SU-DHL-6 (cell line): ENCODE results near the gene OR52R1.
"Not testable (repeated sequence)": the region's sequence is repeated elsewhere in the genome, so short reads cannot be mapped to it uniquely, and the experiment has no call there.

Experiments
- H2AFZ ChIP-seq: fragments of 200-600 bp; sonication (generic); 2 replicates; pipeline ENCODE4 v1.6.1; 2014; ENCODE audit warnings: low read depth, mild to moderate bottlenecking, moderate library complexity, mixed read lengths, antibody characterized with exemption, low read length; ENCODE audit not compliant: severe bottlenecking
- H3F3A ChIP-seq: fragments of 200-600 bp; shearing (Covaris generic); 2 replicates; pipeline ENCODE4 v1.6.0; 2016; ENCODE audit warnings: antibody characterized with exemption, mild to moderate bottlenecking; ENCODE audit not compliant: insufficient read depth
- H3K27ac ChIP-seq: fragments of 200-600 bp; sonication (generic); 2 replicates; pipeline ENCODE4 v1.5.1; 2016; ENCODE audit warnings: low read depth, mild to moderate bottlenecking, low read length, moderate library complexity, mixed read lengths
- H3K27me3 ChIP-seq: fragments of 200-600 bp; sonication (generic), shearing (Covaris generic); 2 replicates; pipeline ENCODE4 v1.6.0; 2014; ENCODE audit warnings: mild to moderate bottlenecking, low read length
- H3K36me3 ChIP-seq: fragments of 200-600 bp; sonication (generic); 2 replicates; pipeline ENCODE4 v1.6.1; 2014; ENCODE audit warnings: mild to moderate bottlenecking, low read length, mixed read lengths
- H3K4me2 ChIP-seq: fragments of 300-600, 200-600 bp; shearing (Covaris generic), sonication (generic); 2 replicates; pipeline ENCODE4 v1.6.0; 2014; ENCODE audit warnings: low read length, low read depth, mild to moderate bottlenecking; ENCODE audit not compliant: poor library complexity, severe bottlenecking
- H3K4me3 ChIP-seq: fragments of 200-600 bp; sonication (generic); 2 replicates; pipeline ENCODE4 v1.5.1; 2014; ENCODE audit warnings: antibody characterized with exemption, low read length, mild to moderate bottlenecking, mixed read lengths; ENCODE audit not compliant: insufficient read depth, poor library complexity, severe bottlenecking
- H3K79me2 ChIP-seq: fragments of 200-600 bp; sonication (generic); 2 replicates; pipeline ENCODE4 v1.6.1; 2014; ENCODE audit warnings: mild to moderate bottlenecking, low read length, moderate library complexity; ENCODE audit not compliant: insufficient read depth
- H3K9ac ChIP-seq: fragments of 200-600 bp; sonication (generic); 2 replicates; pipeline ENCODE4 v1.7.0; 2014; ENCODE audit warnings: mild to moderate bottlenecking, low read length
- H3K9me2 ChIP-seq: fragments of 200-600 bp; sonication (generic); replicated peaks from 2 replicates; pipeline ENCODE4 v1.6.1; 2014; ENCODE audit warnings: low read length; ENCODE audit not compliant: insufficient read depth
- H3K9me3 ChIP-seq: fragments of 200-600 bp; sonication (generic); 2 replicates; pipeline ENCODE4 v1.6.1; 2014; ENCODE audit warnings: low read length, mixed read lengths; ENCODE audit not compliant: insufficient read depth
- H4K20me1 ChIP-seq: fragments of 200-600 bp; sonication (generic); 2 replicates; pipeline ENCODE4 v1.6.1; 2014; ENCODE audit warnings: low read depth, mild to moderate bottlenecking, antibody characterized with exemption, low read length, moderate library complexity, mixed read lengths
- EZH2phosphoT487 ChIP-seq: fragments of 200-600 bp; sonication (generic), shearing (Covaris generic); conservative IDR thresholded peaks from 2 replicates; pipeline ENCODE4 v1.6.1; 2018; ENCODE audit warnings: mild to moderate bottlenecking, antibody characterized with exemption, low read length, moderate library complexity, mixed read lengths
- TF ChIP-seq, protein P1 (sequence below): fragments of 200-600 bp; sonication (generic); IDR thresholded peaks from one replicate; pipeline ENCODE4 v1.5.1; 2017; ENCODE audit warnings: antibody characterized with exemption, mild to moderate bottlenecking, low read length, moderate library complexity; ENCODE audit not compliant: insufficient read depth, poor library complexity, severe bottlenecking

Gene OR52R1

GRCh38 chr11:4821021-4821420, 16.8 kb upstream of the OR52R1 start, which contains the start of gene OR51F2:
Gene OR51F2, plus strand, starts transcription at chr11:4821321. Its CDS starts 101 bp downstream, at chr11:4821422.
- H3K27ac ChIP-seq = no peak within 1 kb of the TSS
- no peaks in the 10 kb centered on the region for H4K20me1 ChIP-seq
- H3K36me3 ChIP-seq = no peaks in the 10 kb centered on the region
- no peaks in the 10 kb centered on the region for H3K27me3 ChIP-seq
- no peaks in the 10 kb centered on the region for H3K79me2 ChIP-seq
- H3K9me3 ChIP-seq = no peaks in the 10 kb centered on the region
- no peaks in the 10 kb centered on the region for H3K9me2 ChIP-seq
- no peak within 1 kb of the TSS for H2AFZ ChIP-seq
- no peak for TF ChIP-seq EZH2phosphoT487
- TF ChIP-seq, protein P1, sequence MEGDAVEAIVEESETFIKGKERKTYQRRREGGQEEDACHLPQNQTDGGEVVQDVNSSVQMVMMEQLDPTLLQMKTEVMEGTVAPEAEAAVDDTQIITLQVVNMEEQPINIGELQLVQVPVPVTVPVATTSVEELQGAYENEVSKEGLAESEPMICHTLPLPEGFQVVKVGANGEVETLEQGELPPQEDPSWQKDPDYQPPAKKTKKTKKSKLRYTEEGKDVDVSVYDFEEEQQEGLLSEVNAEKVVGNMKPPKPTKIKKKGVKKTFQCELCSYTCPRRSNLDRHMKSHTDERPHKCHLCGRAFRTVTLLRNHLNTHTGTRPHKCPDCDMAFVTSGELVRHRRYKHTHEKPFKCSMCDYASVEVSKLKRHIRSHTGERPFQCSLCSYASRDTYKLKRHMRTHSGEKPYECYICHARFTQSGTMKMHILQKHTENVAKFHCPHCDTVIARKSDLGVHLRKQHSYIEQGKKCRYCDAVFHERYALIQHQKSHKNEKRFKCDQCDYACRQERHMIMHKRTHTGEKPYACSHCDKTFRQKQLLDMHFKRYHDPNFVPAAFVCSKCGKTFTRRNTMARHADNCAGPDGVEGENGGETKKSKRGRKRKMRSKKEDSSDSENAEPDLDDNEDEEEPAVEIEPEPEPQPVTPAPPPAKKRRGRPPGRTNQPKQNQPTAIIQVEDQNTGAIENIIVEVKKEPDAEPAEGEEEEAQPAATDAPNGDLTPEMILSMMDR = no peak
- no peaks in the 10 kb centered on the region for H3F3A ChIP-seq
- no peak within 1 kb of the TSS for H3K4me3 ChIP-seq
- no peak within 1 kb of the TSS for H3K9ac ChIP-seq
- H3K4me2 ChIP-seq = no peak within 1 kb of the TSS

DNA sequence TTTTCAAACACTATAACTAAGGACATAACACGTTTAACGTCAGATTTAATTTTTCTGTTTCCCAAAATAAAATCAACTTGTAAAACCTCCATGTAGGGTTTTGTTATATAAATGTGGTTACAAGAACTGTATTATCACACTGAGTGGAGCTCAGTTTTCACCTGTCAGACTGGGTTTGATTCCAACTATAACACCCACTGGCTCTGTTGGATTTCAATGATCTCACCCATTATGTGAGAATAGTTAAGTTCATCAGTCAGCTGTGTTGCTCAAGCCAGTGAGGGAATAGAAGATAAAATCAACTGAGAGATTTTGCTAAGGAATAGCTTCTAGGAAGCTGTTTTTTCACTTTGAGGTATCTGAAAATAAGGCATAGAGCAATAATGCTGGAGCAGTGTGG, 5.1 kb upstream of the OR52R1 start:
- TF ChIP-seq EZH2phosphoT487 = no peak
- TF ChIP-seq, protein P1 = no peak

GRCh38 chr11:4808476-4808875, 4.3 kb upstream of the OR52R1 start:
- H3K79me2 ChIP-seq = no peaks in the 10 kb centered on the region
- no peak overlapping the region for H3K27ac ChIP-seq
- no peaks in the 10 kb centered on the region for H3K9me2 ChIP-seq
- H4K20me1 ChIP-seq = no peaks in the 10 kb centered on the region
- no peaks in the 10 kb centered on the region for H3K36me3 ChIP-seq
- H3K9ac ChIP-seq = no peak overlapping the region
- no peaks in the 10 kb centered on the region for H3K27me3 ChIP-seq
- no peaks in the 10 kb centered on the region for H3F3A ChIP-seq
- H2AFZ ChIP-seq = no peak overlapping the region
- H3K9me3 ChIP-seq = no peaks in the 10 kb centered on the region
- no peak overlapping the region for H3K4me3 ChIP-seq
- H3K4me2 ChIP-seq = no peak overlapping the region
- TF ChIP-seq EZH2phosphoT487 = no peak
- TF ChIP-seq, protein P1 = no peak

More for the DNA sequence above, 5.1 kb upstream of the OR52R1 start:
- Histone ChIP-seq H3K9ac (no peak overlapping the region), H3K27me3 (no peaks in the 10 kb centered on the region), H3K36me3 (no peaks in the 10 kb centered on the region), H3K9me3 (no peaks in the 10 kb centered on the region), H4K20me1 (no peaks in the 10 kb centered on the region), H3K27ac (no peak overlapping the region), H3K79me2 (no peaks in the 10 kb centered on the region), H2AFZ (no peak overlapping the region), H3K4me2 (no peak overlapping the region), H3K9me2 (no peaks in the 10 kb centered on the region), H3F3A (no peaks in the 10 kb centered on the region), H3K4me3 (no peak overlapping the region)

DNA sequence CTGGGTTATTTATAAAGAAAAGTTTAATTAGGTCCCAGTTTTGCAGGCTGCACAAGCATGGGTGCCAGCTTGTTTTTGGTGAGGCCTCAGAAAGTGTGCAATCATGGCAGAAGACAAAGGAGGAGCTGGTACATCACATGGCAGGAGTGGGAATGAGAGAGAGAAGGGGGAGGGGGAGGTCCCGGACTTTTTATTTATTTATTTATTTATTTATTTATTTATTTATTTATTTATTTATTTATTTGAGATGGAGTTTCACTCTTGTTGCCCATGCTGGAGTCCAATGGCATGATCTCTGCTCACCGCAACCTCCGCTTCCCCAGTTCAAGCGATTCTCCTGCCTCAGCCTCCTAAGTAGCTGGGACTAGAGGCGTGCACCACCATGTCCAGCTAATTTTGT, 2.9 kb downstream of the OR52R1 start:
- H3K27ac ChIP-seq, H4K20me1 ChIP-seq, H3K9me3 ChIP-seq, H3F3A ChIP-seq, H3K27me3 ChIP-seq, H3K9me2 ChIP-seq, H3K79me2 ChIP-seq, H3K36me3 ChIP-seq, H2AFZ ChIP-seq, H3K4me3 ChIP-seq, H3K9ac ChIP-seq, H3K4me2 ChIP-seq: not testable (repeated sequence)
